Measurements from ENCODE around the gene ANKS1B.

The ANKS1B gene

DNA sequence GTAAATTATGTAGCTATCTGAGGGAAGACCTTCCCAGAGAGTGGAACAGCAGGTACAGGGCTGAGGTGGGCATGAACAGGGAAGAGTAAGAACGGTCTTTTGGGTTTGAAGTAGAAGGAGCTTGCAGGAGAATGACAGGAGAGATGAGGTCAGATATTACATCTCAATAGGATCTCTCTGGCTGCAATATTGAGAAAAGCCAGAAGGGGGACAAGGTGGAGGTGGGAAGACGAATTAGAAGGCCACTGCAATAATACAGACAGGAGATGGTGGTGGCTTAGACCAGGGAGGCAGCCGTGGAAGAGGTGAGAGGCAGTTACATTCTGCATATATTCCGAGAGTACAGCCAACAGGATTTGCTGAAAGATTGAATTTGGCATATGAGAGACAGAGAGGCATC lies 1029.5 kb downstream of the ANKS1B start:
- no peak for TF ChIP-seq CTCF (IDR thresholded peaks at IDR 0.05)
- H3K36me3 ChIP-seq (ENCODE audit: control insufficient read depth, insufficient read depth, low read length): no peaks in the 10 kb centered on the region

DNA sequence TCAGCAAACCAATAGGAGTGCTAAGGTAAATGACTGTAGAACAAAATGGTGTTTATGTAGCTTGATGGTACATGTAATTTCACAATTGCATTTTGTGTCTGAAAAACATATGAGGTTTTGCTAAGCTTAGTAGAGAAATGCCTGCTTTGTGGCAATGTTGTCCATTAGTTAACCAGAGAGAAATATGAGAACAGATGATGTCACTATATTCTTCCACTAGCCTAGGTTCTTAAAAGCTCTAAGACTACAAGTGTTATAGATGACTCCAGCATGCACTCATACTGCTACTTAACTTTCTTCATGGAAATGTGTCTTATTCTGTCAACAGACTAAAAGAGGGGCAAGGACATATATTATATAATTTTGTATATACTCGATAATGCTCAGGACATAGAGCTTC lies 1030.2 kb downstream of the ANKS1B start:
- Histone ChIP-seq H3K4me1 (no peaks in the 10 kb centered on the region), H3K27me3 (ENCODE audit: control insufficient read depth, insufficient read depth, low read length) (no peaks in the 10 kb centered on the region), H3K9me3 (ENCODE audit: control insufficient read depth, low read length) (no peaks in the 10 kb centered on the region), H3K4me3 (ENCODE audit: low read depth, low read length) (no peak overlapping the region), H3K27ac (no peak overlapping the region), H3K36me3 (ENCODE audit: control insufficient read depth, insufficient read depth, low read length) (no peaks in the 10 kb centered on the region), H3K4me2 (ENCODE audit: low read length) (no peak overlapping the region), H2AFZ (no peak overlapping the region), H3K79me2 (no peaks in the 10 kb centered on the region), H3K9ac (no peak overlapping the region)
- no peak for TF ChIP-seq CTCF (IDR thresholded peaks at IDR 0.05)

More for the DNA sequence above, 1029.5 kb downstream of the ANKS1B start:
- Histone ChIP-seq H3K9ac (no peak overlapping the region), H3K27me3 (ENCODE audit: control insufficient read depth, insufficient read depth, low read length) (no peaks in the 10 kb centered on the region), H2AFZ (no peak overlapping the region), H3K27ac (no peak overlapping the region), H3K4me2 (ENCODE audit: low read length) (no peak overlapping the region), H3K9me3 (ENCODE audit: control insufficient read depth, low read length) (no peaks in the 10 kb centered on the region), H3K4me1 (no peaks in the 10 kb centered on the region), H3K4me3 (ENCODE audit: low read depth, low read length) (no peak overlapping the region), H3K79me2 (no peaks in the 10 kb centered on the region)

GRCh38 chr12:98951406-98951805 lies 1033.3 kb downstream of the ANKS1B start:
- no peak overlapping the region for H2AFZ ChIP-seq
- TF ChIP-seq CTCF (IDR thresholded peaks at IDR 0.05): no peak
- H3K4me2 ChIP-seq (ENCODE audit: low read length): no peak overlapping the region
- H3K4me1 ChIP-seq: no peaks in the 10 kb centered on the region
- no peak overlapping the region for H3K9ac ChIP-seq
- no peaks in the 10 kb centered on the region for H3K27me3 ChIP-seq (ENCODE audit: control insufficient read depth, insufficient read depth, low read length)
- H3K79me2 ChIP-seq: no peaks in the 10 kb centered on the region
- H3K36me3 ChIP-seq (ENCODE audit: control insufficient read depth, insufficient read depth, low read length): no peaks in the 10 kb centered on the region
- no peak overlapping the region for H3K27ac ChIP-seq
- no peaks in the 10 kb centered on the region for H3K9me3 ChIP-seq (ENCODE audit: control insufficient read depth, low read length)
- H3K4me3 ChIP-seq (ENCODE audit: low read depth, low read length): no peak overlapping the region

- TF ChIP-seq CTCF (IDR thresholded peaks at IDR 0.05): no peak
- H2AFZ ChIP-seq: no peak overlapping the region
Observed at GRCh38 chr12:98948343-98948949, 1036.3 kb downstream of the ANKS1B start.

GRCh38 chr12:98945864-98946263 lies 1038.9 kb downstream of the ANKS1B start:
- Histone ChIP-seq H3K9me3 (ENCODE audit: control insufficient read depth, low read length) (no peaks in the 10 kb centered on the region), H3K4me2 (ENCODE audit: low read length) (no peak overlapping the region), H3K9ac (no peak overlapping the region), H3K27ac (no peak overlapping the region), H3K36me3 (ENCODE audit: control insufficient read depth, insufficient read depth, low read length) (no peaks in the 10 kb centered on the region), H3K4me1 (no peaks in the 10 kb centered on the region), H2AFZ (no peak overlapping the region), H3K4me3 (ENCODE audit: low read depth, low read length) (no peak overlapping the region), H3K27me3 (ENCODE audit: control insufficient read depth, insufficient read depth, low read length) (no peaks in the 10 kb centered on the region), H3K79me2 (no peaks in the 10 kb centered on the region)
- no peak for TF ChIP-seq CTCF (IDR thresholded peaks at IDR 0.05)

More at GRCh38 chr12:98948343-98948949, 1036.3 kb downstream of the ANKS1B start:
- Histone ChIP-seq H3K9me3 (ENCODE audit: control insufficient read depth, low read length) (no peaks in the 10 kb centered on the region), H3K27ac (no peak overlapping the region), H3K4me3 (ENCODE audit: low read depth, low read length) (no peak overlapping the region), H3K27me3 (ENCODE audit: control insufficient read depth, insufficient read depth, low read length) (no peaks in the 10 kb centered on the region), H3K9ac (no peak overlapping the region), H3K4me2 (ENCODE audit: low read length) (no peak overlapping the region), H3K4me1 (no peaks in the 10 kb centered on the region), H3K79me2 (no peaks in the 10 kb centered on the region), H3K36me3 (ENCODE audit: control insufficient read depth, insufficient read depth, low read length) (no peaks in the 10 kb centered on the region)

Data from parathyroid adenoma (tissue), 2 donors.